Nephron progenitor cell (in vitro differentiated cells): ENCODE results near the gene NUP160.
"Not testable (repeated sequence)": the region's sequence is repeated elsewhere in the genome, so short reads cannot be mapped to it uniquely, and the experiment has no call there.

Experiments
- DNase-seq: peaks from one replicate; pipeline ENCODE4 v3.0.0; 2021
- H3K27ac Mint-ChIP-seq: 2 replicates; pipeline ENCODE4 v1.8.0; 2021; ENCODE audit warnings: mild to moderate bottlenecking, moderate library complexity, mixed read lengths
- H3K27me3 Mint-ChIP-seq: 2 replicates; pipeline ENCODE4 v1.8.0; 2021; ENCODE audit warnings: mild to moderate bottlenecking, low read depth, mixed read lengths; ENCODE audit not compliant: poor library complexity
- H3K36me3 Mint-ChIP-seq: 2 replicates; pipeline ENCODE4 v1.8.0; 2021; ENCODE audit warnings: low read depth, mixed read lengths
- H3K4me1 Mint-ChIP-seq: 2 replicates; pipeline ENCODE4 v1.8.0; 2021; ENCODE audit warnings: mixed read lengths
- H3K4me3 Mint-ChIP-seq: 2 replicates; pipeline ENCODE4 v1.8.0; 2021; ENCODE audit warnings: mild to moderate bottlenecking, moderate library complexity, mixed read lengths
- H3K9me3 Mint-ChIP-seq: 2 replicates; pipeline ENCODE4 v1.8.0; 2021; ENCODE audit warnings: mild to moderate bottlenecking, moderate library complexity, mixed read lengths
- TF ChIP-seq, protein P1 (sequence below): fragments of 200-600 bp; sonication (generic); IDR thresholded peaks from 2 replicates; pipeline ENCODE4 v1.5.0; 2021; ENCODE audit warnings: antibody characterized with exemption

The NUP160 gene

DNA sequence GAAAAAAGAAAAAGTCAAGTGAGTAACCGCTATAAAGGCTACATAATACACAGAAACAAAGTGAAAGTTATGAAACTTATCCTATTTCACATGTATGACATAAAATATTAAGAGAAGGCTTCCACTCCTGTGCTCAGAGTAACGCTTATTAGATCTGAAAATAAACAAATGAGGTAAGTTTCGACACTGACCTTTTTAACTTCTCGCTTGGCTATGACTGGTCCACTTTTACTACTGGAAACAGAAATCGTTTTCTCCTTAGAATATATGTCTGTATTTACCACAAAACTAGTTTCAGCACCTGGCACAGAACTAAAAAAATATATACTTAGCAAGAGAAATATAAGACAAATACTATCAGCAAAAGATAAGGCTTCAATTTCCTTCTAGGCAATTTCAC, 97.4 kb downstream of the NUP160 start:
- no peaks in the 10 kb centered on the region for H3K4me1 Mint-ChIP-seq
- H3K4me3 Mint-ChIP-seq: no peak overlapping the region
- TF ChIP-seq, protein P1, sequence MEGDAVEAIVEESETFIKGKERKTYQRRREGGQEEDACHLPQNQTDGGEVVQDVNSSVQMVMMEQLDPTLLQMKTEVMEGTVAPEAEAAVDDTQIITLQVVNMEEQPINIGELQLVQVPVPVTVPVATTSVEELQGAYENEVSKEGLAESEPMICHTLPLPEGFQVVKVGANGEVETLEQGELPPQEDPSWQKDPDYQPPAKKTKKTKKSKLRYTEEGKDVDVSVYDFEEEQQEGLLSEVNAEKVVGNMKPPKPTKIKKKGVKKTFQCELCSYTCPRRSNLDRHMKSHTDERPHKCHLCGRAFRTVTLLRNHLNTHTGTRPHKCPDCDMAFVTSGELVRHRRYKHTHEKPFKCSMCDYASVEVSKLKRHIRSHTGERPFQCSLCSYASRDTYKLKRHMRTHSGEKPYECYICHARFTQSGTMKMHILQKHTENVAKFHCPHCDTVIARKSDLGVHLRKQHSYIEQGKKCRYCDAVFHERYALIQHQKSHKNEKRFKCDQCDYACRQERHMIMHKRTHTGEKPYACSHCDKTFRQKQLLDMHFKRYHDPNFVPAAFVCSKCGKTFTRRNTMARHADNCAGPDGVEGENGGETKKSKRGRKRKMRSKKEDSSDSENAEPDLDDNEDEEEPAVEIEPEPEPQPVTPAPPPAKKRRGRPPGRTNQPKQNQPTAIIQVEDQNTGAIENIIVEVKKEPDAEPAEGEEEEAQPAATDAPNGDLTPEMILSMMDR: no peak
- no peak for DNase-seq
- H3K36me3 Mint-ChIP-seq: peaks cover 86% of the 10 kb centered on the region
- H3K9me3 Mint-ChIP-seq: no peaks in the 10 kb centered on the region
- peak overlapping the region; percentile 43 for H3K27ac Mint-ChIP-seq
- H3K27me3 Mint-ChIP-seq: no peaks in the 10 kb centered on the region

DNA sequence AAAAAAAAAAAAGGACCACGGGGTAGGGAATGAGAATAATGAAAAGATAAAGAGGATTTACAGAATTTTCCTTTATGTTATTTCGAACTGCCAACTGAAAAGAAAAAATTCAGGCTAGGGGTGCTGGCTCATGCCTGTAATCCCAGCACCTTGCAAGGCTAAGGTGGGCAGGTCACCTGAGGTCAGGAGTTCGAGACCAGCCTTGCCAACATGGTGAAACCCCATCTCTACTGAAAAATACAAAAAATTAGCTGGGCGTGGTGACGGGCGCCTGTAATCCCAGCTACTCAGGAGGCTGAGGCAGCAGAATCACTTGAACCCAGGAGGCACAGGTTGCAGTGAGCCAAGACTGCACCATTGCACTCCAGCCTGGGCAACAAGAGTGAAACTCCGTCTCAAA, 105.7 kb downstream of the NUP160 start:
- H3K36me3 Mint-ChIP-seq: peaks cover 90% of the 10 kb centered on the region
- not testable (repeated sequence) for H3K27me3 Mint-ChIP-seq, H3K27ac Mint-ChIP-seq, H3K4me1 Mint-ChIP-seq, H3K4me3 Mint-ChIP-seq, DNase-seq, H3K9me3 Mint-ChIP-seq

GRCh38 chr11:47737817-47738216, 110.3 kb downstream of the NUP160 start:
- not testable (repeated sequence) for DNase-seq, H3K27ac Mint-ChIP-seq, H3K4me3 Mint-ChIP-seq, H3K4me1 Mint-ChIP-seq, H3K9me3 Mint-ChIP-seq, H3K27me3 Mint-ChIP-seq
- peaks cover 88% of the 10 kb centered on the region for H3K36me3 Mint-ChIP-seq

DNA sequence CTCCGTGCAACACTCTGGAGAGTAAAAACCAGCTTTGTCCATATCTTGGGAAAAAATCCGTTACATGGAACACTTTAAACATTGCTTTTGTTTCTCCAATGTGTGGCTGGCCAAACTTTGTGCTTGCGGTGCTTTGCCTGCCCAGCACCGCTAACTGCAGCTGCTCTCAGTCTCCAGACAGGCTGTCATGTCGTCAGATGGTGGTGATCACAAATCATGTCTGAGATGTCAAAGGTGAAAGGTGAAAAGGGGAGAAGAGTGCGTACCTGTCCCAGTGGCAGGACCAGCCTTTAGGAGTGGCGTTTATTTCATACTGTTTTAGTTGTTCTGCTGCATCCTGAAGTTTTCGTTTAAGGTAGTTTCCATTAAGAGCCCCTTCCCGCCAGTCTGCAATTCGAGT, 115.9 kb downstream of the NUP160 start:
- no peak for DNase-seq
- H3K27ac Mint-ChIP-seq: peak overlapping the region; percentile 86
- H3K4me3 Mint-ChIP-seq: no peak overlapping the region
- H3K9me3 Mint-ChIP-seq: no peaks in the 10 kb centered on the region
- TF ChIP-seq, protein P1: no peak
- peaks cover 14% of the 10 kb centered on the region for H3K4me1 Mint-ChIP-seq
- H3K36me3 Mint-ChIP-seq: peaks cover 88% of the 10 kb centered on the region
- no peaks in the 10 kb centered on the region for H3K27me3 Mint-ChIP-seq

DNA sequence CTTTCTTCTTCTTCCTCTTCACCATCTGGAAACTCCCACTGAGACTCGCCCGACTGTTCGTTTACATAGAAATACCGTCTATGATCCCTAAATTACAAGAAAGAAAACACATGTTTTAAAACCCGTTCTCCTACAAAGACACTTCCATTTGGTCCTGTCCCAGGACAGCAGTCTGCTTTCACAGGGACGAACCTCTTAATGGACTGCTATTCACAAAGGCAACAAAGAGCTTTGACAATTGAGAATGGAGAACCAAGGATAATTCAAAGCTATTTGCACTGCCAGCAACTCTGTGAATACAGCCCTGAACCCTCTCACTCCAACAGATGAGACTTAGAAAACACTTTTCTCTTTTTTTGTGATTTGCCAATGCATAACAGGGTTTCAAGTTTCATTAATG, 116.7 kb downstream of the NUP160 start:
- no peaks in the 10 kb centered on the region for H3K27me3 Mint-ChIP-seq
- TF ChIP-seq, protein P1: no peak
- no peaks in the 10 kb centered on the region for H3K9me3 Mint-ChIP-seq
- H3K27ac Mint-ChIP-seq: peak overlapping the region; percentile 86
- DNase-seq: no peak
- no peak overlapping the region for H3K4me3 Mint-ChIP-seq
- peaks cover 14% of the 10 kb centered on the region for H3K4me1 Mint-ChIP-seq
- H3K36me3 Mint-ChIP-seq: peaks cover 84% of the 10 kb centered on the region
